Brain microvascular endothelial cell (primary cell): ENCODE data around the gene NBL1.
A peak's percentile ranks its signal among the peaks of the same experiment; 100 is the strongest.

Experiments
- DNase-seq: peaks from one replicate; pipeline ENCODE4 v3.0.0-alpha.2; 2020
- H3K27ac ChIP-seq: fragments of 250-450 bp; sonication (Bioruptor Pico); 2 replicates; pipeline ENCODE4 v1.5.1; 2020; ENCODE audit warnings: mild to moderate bottlenecking, moderate library complexity
- H3K27me3 ChIP-seq: fragments of 250-450 bp; sonication (Bioruptor Pico); replicated peaks from 2 replicates; pipeline ENCODE4 v1.5.1; 2020; ENCODE audit warnings: mild to moderate bottlenecking
- H3K36me3 ChIP-seq: fragments of 250-450 bp; sonication (Bioruptor Pico); replicated peaks from 2 replicates; pipeline ENCODE4 v1.5.1; 2020; ENCODE audit warnings: mild to moderate bottlenecking
- H3K4me3 ChIP-seq: 2 replicates; pipeline ENCODE4 v1.5.1; 2011; ENCODE audit warnings: low read depth, mild to moderate bottlenecking, control low read depth, low read length, moderate library complexity
- in situ Hi-C: cut with HindIII; loops from 2 replicates; pipeline ENCODE4 v1.10.0; 2017; ENCODE audit warnings: low sequenced_read_pairs, low pct_ligation_motif_present
- TF ChIP-seq, protein P1 (sequence below): IDR thresholded peaks from 2 replicates; pipeline ENCODE4 v1.5.1; 2011; ENCODE audit warnings: low read depth, mild to moderate bottlenecking, moderate library complexity, low read length, control low read depth, inconsistent platforms; ENCODE audit errors: missing control alignments

The NBL1 gene

DNA sequence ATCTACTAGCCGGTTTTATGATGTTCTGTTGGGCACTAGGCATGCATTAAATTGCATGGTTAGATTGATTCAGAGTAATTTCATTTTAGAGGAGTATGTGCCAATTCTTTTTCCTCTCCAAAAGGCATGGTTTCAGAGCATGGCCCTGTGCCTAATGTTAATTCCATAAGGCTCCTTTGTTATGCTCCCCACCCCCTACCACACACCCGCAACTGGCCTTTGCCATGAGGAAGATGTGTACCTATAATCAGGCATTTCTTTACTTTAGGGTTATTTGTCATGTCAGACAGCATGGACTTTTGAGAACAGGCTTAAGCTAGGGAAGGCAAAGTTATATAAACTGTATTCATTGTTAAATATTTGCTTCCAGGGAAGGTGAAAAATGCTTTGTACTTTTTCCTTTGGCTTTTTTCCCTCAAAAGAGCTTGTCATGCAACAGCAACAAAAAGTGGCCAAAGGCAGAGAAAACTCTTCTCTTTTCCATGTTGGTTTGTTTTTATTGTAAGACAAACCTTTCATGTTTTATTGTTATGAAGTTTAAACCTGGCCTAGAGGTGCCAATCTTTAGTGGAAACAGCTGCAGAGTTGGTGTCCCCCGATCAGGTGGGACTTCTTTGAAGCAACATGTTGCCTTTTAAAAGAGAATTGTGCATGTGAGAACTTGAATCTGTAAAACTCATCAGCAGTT lies 24.3 kb upstream of the NBL1 start:
- Histone ChIP-seq H3K27ac (no peak overlapping the region), H3K36me3 (peaks cover 16% of the 10 kb centered on the region), H3K27me3 (no peaks in the 10 kb centered on the region), H3K4me3 (no peak overlapping the region)
- DNase-seq, result no peak
- TF ChIP-seq, protein P1, sequence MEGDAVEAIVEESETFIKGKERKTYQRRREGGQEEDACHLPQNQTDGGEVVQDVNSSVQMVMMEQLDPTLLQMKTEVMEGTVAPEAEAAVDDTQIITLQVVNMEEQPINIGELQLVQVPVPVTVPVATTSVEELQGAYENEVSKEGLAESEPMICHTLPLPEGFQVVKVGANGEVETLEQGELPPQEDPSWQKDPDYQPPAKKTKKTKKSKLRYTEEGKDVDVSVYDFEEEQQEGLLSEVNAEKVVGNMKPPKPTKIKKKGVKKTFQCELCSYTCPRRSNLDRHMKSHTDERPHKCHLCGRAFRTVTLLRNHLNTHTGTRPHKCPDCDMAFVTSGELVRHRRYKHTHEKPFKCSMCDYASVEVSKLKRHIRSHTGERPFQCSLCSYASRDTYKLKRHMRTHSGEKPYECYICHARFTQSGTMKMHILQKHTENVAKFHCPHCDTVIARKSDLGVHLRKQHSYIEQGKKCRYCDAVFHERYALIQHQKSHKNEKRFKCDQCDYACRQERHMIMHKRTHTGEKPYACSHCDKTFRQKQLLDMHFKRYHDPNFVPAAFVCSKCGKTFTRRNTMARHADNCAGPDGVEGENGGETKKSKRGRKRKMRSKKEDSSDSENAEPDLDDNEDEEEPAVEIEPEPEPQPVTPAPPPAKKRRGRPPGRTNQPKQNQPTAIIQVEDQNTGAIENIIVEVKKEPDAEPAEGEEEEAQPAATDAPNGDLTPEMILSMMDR, result no peak
- in situ Hi-C loops, result no loop called here

DNA sequence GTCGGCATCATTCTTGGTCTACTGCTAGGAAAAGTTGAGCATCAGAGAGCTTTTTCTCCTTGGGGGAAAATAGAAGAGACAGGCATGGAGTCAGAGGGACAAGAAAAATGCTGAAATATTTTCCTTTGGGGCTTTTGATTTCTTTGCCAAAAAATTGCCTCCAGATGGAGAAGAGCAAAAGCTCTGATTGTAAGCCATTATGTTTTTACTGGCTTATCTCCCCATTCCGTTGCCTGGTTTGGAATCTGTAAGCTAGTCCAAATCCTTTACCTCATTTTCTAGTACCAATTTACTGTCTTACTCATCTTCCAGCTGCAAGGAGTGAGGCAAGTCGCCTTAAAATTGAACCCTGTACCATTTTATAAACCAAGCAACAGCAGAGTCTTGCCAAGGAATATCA lies 23.3 kb upstream of the NBL1 start:
- Histone ChIP-seq H3K27ac (no peak overlapping the region), H3K36me3 (peaks cover 14% of the 10 kb centered on the region), H3K4me3 (no peak overlapping the region), H3K27me3 (no peaks in the 10 kb centered on the region)
- in situ Hi-C loops, result no loop called here
- DNase-seq, result no peak
- TF ChIP-seq, protein P1, result no peak

DNA sequence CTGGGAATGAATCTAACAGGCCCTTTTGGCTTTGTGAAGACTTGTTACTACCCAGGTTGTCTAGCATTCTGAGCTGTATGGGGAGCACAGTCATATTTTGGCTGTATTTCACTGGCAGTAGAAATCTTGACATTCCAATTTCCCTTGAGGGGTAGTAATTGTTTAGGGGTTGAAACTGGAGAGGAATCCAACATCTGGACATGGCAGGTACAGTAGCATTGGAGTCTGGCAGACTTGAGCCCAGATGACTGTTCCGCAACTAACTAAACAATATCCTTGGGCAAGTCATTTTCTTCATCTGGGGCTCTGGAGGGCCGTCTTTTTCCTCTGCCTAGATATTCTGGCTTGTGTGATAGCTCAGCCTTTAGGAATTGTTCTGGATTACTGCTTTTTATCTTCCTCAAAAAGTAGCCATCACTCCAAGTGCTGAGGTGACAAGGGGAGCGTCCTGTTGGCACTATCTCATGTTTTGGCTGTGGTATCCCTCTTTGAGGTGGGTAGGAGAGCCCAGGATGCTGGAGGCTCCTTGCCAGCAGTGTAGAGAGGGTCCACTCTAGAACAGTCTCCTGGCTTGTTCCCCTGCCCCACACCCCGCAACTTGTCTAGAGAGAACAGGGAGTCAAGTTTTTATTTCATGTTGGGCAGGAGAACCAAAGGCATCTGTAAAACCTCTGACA lies 22.7 kb upstream of the NBL1 start:
- no peak overlapping the region for H3K27ac ChIP-seq
- TF ChIP-seq, protein P1, result no peak
- DNase-seq, result no peak
- H3K36me3 ChIP-seq, result peaks cover 17% of the 10 kb centered on the region
- no peak overlapping the region for H3K4me3 ChIP-seq
- in situ Hi-C loops, result no loop called here
- H3K27me3 ChIP-seq, result no peaks in the 10 kb centered on the region

- in situ Hi-C loops, result no loop called here
These were observed 21.9 kb upstream of the NBL1 start for GRCh38 chr1:19622204-19622603.

GRCh38 chr1:19623523-19623922 lies 20.6 kb upstream of the NBL1 start:
- no peak overlapping the region for H3K27ac ChIP-seq
- TF ChIP-seq, protein P1, result no peak
- in situ Hi-C loops, result no loop called here
- DNase-seq, result no peak
- no peaks in the 10 kb centered on the region for H3K27me3 ChIP-seq
- no peak overlapping the region for H3K4me3 ChIP-seq
- H3K36me3 ChIP-seq, result peaks cover 30% of the 10 kb centered on the region

More at GRCh38 chr1:19622204-19622603, 21.9 kb upstream of the NBL1 start:
- H3K27ac ChIP-seq, result peak overlapping the region; percentile 25
- DNase-seq, result peak; percentile 31
- peaks cover 25% of the 10 kb centered on the region for H3K36me3 ChIP-seq
- TF ChIP-seq, protein P1, result no peak
- H3K27me3 ChIP-seq, result no peaks in the 10 kb centered on the region
- H3K4me3 ChIP-seq, result no peak overlapping the region
